ENCODE results near the gene NFU1.
A peak's percentile ranks its signal among the peaks of the same experiment; 100 is the strongest.

Gene NFU1

GRCh38 chr2:69416147-69416546 lies 21.1 kb downstream of the NFU1 start:
- no peaks in the 10 kb centered on the region for H3K27me3 ChIP-seq (ENCODE audit: control insufficient read depth, insufficient read depth, low read length)
- peaks cover 5% of the 10 kb centered on the region for H3K36me3 ChIP-seq (ENCODE audit: control insufficient read depth, insufficient read depth, low read length)
- no peaks in the 10 kb centered on the region for H3K9me3 ChIP-seq (ENCODE audit: control insufficient read depth, insufficient read depth, low read length)
- H3K4me3 ChIP-seq (ENCODE audit: low read depth, low read length), result no peak overlapping the region
- no peak overlapping the region for H3K9ac ChIP-seq (ENCODE audit: low read depth, low read length)
- H3K4me1 ChIP-seq (ENCODE audit: control insufficient read depth, insufficient read depth, low read length), result no peaks in the 10 kb centered on the region

DNA sequence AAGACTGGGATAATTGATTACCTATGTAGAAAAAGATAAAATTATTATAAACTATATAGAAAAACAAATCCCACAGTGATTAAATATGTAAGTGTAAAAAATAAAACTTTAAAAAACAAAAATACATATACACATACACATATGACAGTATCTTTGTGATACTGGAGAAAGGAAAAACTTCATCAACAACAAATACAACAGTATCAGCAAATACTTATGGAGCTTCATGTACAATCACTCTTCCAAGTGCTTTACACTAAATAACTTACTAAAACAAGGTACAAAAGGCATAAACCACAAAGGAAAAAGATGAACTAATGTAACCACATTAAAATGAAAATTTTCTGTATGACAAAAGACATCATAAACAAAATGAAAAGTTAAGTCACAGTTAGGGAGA lies 26.1 kb downstream of the NFU1 start:
- Histone ChIP-seq H3K9ac (ENCODE audit: low read depth, low read length) (no peak overlapping the region), H3K4me3 (ENCODE audit: low read depth, low read length) (no peak overlapping the region), H3K36me3 (ENCODE audit: control insufficient read depth, insufficient read depth, low read length) (peaks cover 2% of the 10 kb centered on the region), H3K27me3 (ENCODE audit: control insufficient read depth, insufficient read depth, low read length) (no peaks in the 10 kb centered on the region), H3K9me3 (ENCODE audit: control insufficient read depth, insufficient read depth, low read length) (no peaks in the 10 kb centered on the region), H3K4me1 (ENCODE audit: control insufficient read depth, insufficient read depth, low read length) (no peaks in the 10 kb centered on the region)

GRCh38 chr2:69405306-69405705 lies 31.9 kb downstream of the NFU1 start:
- Histone ChIP-seq H3K4me1 (ENCODE audit: control insufficient read depth, insufficient read depth, low read length) (no peaks in the 10 kb centered on the region), H3K4me3 (ENCODE audit: low read depth, low read length) (no peak overlapping the region), H3K9me3 (ENCODE audit: control insufficient read depth, insufficient read depth, low read length) (no peaks in the 10 kb centered on the region)

DNA sequence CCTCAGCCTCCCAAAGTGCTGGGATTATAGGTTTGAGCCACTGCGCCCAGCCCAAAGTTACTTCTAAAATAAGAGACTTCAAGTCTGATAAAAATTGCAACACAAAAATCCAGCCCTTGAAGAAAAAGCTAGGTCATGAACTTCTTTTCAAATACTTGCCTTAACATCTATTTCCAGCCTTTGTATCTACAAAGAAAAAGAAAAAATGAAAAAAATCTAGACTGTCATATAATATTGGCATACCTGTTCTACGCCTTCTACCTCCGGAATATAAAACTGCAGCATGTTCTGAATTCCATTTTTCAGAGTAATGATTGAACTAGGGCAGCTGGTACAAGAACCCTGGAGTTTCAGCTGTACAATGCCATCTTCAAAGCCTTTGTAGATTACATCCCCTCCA lies 37.1 kb downstream of the NFU1 start:
- peaks cover 4% of the 10 kb centered on the region for H3K36me3 ChIP-seq (ENCODE audit: control insufficient read depth, insufficient read depth, low read length)

More at GRCh38 chr2:69405306-69405705, 31.9 kb downstream of the NFU1 start:
- Histone ChIP-seq H3K36me3 (ENCODE audit: control insufficient read depth, insufficient read depth, low read length) (peaks cover 4% of the 10 kb centered on the region), H3K27me3 (ENCODE audit: control insufficient read depth, insufficient read depth, low read length) (no peaks in the 10 kb centered on the region), H3K9ac (ENCODE audit: low read depth, low read length) (no peak overlapping the region)

GRCh38 chr2:69397234-69397633 lies 40.0 kb downstream of the NFU1 start:
- H3K4me1 ChIP-seq (ENCODE audit: control insufficient read depth, insufficient read depth, low read length), result no peaks in the 10 kb centered on the region
- no peak overlapping the region for H3K9ac ChIP-seq (ENCODE audit: low read depth, low read length)
- no peaks in the 10 kb centered on the region for H3K9me3 ChIP-seq (ENCODE audit: control insufficient read depth, insufficient read depth, low read length)
- no peak overlapping the region for H3K4me3 ChIP-seq (ENCODE audit: low read depth, low read length)
- H3K27me3 ChIP-seq (ENCODE audit: control insufficient read depth, insufficient read depth, low read length), result no peaks in the 10 kb centered on the region
- H3K36me3 ChIP-seq (ENCODE audit: control insufficient read depth, insufficient read depth, low read length), result no peaks in the 10 kb centered on the region

More for the DNA sequence above, 37.1 kb downstream of the NFU1 start:
- H3K4me3 ChIP-seq (ENCODE audit: low read depth, low read length), result no peak overlapping the region
- H3K27me3 ChIP-seq (ENCODE audit: control insufficient read depth, insufficient read depth, low read length), result no peaks in the 10 kb centered on the region
- H3K9ac ChIP-seq (ENCODE audit: low read depth, low read length), result no peak overlapping the region
- no peaks in the 10 kb centered on the region for H3K4me1 ChIP-seq (ENCODE audit: control insufficient read depth, insufficient read depth, low read length)
- no peaks in the 10 kb centered on the region for H3K9me3 ChIP-seq (ENCODE audit: control insufficient read depth, insufficient read depth, low read length)

- Histone ChIP-seq H3K9me3 (ENCODE audit: control insufficient read depth, insufficient read depth, low read length) (no peaks in the 10 kb centered on the region), H3K4me3 (ENCODE audit: low read depth, low read length) (no peak overlapping the region), H3K9ac (ENCODE audit: low read depth, low read length) (no peak overlapping the region), H3K4me1 (ENCODE audit: control insufficient read depth, insufficient read depth, low read length) (no peaks in the 10 kb centered on the region), H3K27me3 (ENCODE audit: control insufficient read depth, insufficient read depth, low read length) (no peaks in the 10 kb centered on the region), H3K36me3 (ENCODE audit: control insufficient read depth, insufficient read depth, low read length) (no peaks in the 10 kb centered on the region)
Observed at GRCh38 chr2:69395866-69396265, 41.4 kb downstream of the NFU1 start.

DNA sequence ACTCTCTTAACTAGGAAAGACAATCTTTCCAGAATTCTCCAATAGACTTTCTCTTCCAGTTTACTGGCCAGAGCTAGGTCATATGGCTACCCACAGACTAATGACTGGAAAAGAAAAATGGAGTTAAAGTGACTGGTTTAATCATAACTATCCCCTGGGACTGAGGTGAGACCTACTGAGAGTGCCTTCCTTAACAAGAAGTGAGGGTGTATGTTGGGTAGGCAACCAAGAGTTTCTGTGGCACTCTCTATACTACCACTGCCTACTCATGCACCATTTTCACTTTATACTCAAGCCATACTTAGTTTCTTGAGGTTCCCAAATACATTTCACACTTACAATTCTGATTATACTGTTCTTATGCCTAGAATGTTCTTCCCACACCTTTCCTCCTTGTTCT lies 43.3 kb downstream of the NFU1 start:
- no peaks in the 10 kb centered on the region for H3K27me3 ChIP-seq (ENCODE audit: control insufficient read depth, insufficient read depth, low read length)
- H3K9me3 ChIP-seq (ENCODE audit: control insufficient read depth, insufficient read depth, low read length), result no peaks in the 10 kb centered on the region
- no peak overlapping the region for H3K4me3 ChIP-seq (ENCODE audit: low read depth, low read length)
- no peak overlapping the region for H3K9ac ChIP-seq (ENCODE audit: low read depth, low read length)
- no peaks in the 10 kb centered on the region for H3K4me1 ChIP-seq (ENCODE audit: control insufficient read depth, insufficient read depth, low read length)
- H3K36me3 ChIP-seq (ENCODE audit: control insufficient read depth, insufficient read depth, low read length), result no peaks in the 10 kb centered on the region

GRCh38 chr2:69390471-69390870 lies 46.8 kb downstream of the NFU1 start:
- H3K4me1 ChIP-seq (ENCODE audit: control insufficient read depth, insufficient read depth, low read length), result peaks cover 10% of the 10 kb centered on the region
- no peak overlapping the region for H3K4me3 ChIP-seq (ENCODE audit: low read depth, low read length)
- no peaks in the 10 kb centered on the region for H3K9me3 ChIP-seq (ENCODE audit: control insufficient read depth, insufficient read depth, low read length)
- no peaks in the 10 kb centered on the region for H3K36me3 ChIP-seq (ENCODE audit: control insufficient read depth, insufficient read depth, low read length)
- no peaks in the 10 kb centered on the region for H3K27me3 ChIP-seq (ENCODE audit: control insufficient read depth, insufficient read depth, low read length)
- H3K9ac ChIP-seq (ENCODE audit: low read depth, low read length), result no peak overlapping the region

GRCh38 chr2:69390001-69390400 lies 47.2 kb downstream of the NFU1 start:
- no peak overlapping the region for H3K9ac ChIP-seq (ENCODE audit: low read depth, low read length)
- no peaks in the 10 kb centered on the region for H3K9me3 ChIP-seq (ENCODE audit: control insufficient read depth, insufficient read depth, low read length)
- no peaks in the 10 kb centered on the region for H3K36me3 ChIP-seq (ENCODE audit: control insufficient read depth, insufficient read depth, low read length)
- peaks cover 10% of the 10 kb centered on the region for H3K4me1 ChIP-seq (ENCODE audit: control insufficient read depth, insufficient read depth, low read length)
- H3K4me3 ChIP-seq (ENCODE audit: low read depth, low read length), result no peak overlapping the region
- H3K27me3 ChIP-seq (ENCODE audit: control insufficient read depth, insufficient read depth, low read length), result no peaks in the 10 kb centered on the region

GRCh38 chr2:69389271-69389670 lies 48.0 kb downstream of the NFU1 start:
- no peaks in the 10 kb centered on the region for H3K27me3 ChIP-seq (ENCODE audit: control insufficient read depth, insufficient read depth, low read length)
- no peak overlapping the region for H3K4me3 ChIP-seq (ENCODE audit: low read depth, low read length)
- H3K4me1 ChIP-seq (ENCODE audit: control insufficient read depth, insufficient read depth, low read length), result peaks cover 10% of the 10 kb centered on the region
- H3K36me3 ChIP-seq (ENCODE audit: control insufficient read depth, insufficient read depth, low read length), result no peaks in the 10 kb centered on the region
- H3K9ac ChIP-seq (ENCODE audit: low read depth, low read length), result no peak overlapping the region
- H3K9me3 ChIP-seq (ENCODE audit: control insufficient read depth, insufficient read depth, low read length), result no peaks in the 10 kb centered on the region

DNA sequence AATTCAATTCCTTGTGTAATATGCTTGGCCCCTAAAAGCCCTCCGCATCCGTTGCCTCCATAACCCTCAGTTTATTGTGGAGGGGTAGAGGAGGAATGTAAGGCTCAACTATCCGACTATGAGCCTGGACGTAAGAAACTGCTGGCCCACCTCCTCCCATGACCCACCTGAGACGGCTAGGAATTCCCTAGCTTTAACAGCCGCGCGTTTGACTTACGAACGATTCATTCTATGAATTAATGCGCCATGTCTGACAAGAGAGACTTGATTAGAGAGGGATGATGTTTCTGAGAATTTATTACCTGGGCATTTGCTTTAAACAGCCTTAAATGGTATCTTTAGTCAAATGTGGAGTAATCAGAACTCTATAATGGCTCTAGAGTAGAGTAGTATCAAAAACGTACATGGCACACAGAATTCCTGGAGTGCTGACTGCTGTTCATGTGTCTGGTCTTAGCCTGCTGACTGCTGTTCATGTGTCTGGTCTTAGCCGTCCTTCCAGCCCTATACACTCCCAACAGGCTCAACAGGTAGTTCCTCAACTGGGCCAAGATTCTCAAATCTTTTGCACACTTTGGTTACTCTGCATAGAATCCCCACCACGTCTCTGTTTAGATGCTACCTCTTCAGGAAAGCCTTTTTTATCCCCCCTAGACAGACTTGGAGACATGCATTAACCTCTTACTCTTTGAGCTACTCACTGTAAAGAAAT lies 49.3 kb downstream of the NFU1 start:
- Histone ChIP-seq H3K4me1 (ENCODE audit: control insufficient read depth, insufficient read depth, low read length) (peaks cover 10% of the 10 kb centered on the region), H3K27me3 (ENCODE audit: control insufficient read depth, insufficient read depth, low read length) (no peaks in the 10 kb centered on the region), H3K9ac (ENCODE audit: low read depth, low read length) (peak overlapping the region; percentile 89), H3K9me3 (ENCODE audit: control insufficient read depth, insufficient read depth, low read length) (no peaks in the 10 kb centered on the region), H3K36me3 (ENCODE audit: control insufficient read depth, insufficient read depth, low read length) (no peaks in the 10 kb centered on the region), H3K4me3 (ENCODE audit: low read depth, low read length) (peak overlapping the region; percentile 76)

GRCh38 chr2:69386789-69387734 lies 50.2 kb downstream of the NFU1 start, which contains the start of gene GFPT1:
Gene GFPT1 (minus strand): TSS chr2:69387227. CDS start chr2:69387071, 156 bp downstream.
- Histone ChIP-seq H3K27me3 (ENCODE audit: control insufficient read depth, insufficient read depth, low read length) (no peaks in the 10 kb centered on the region), H3K36me3 (ENCODE audit: control insufficient read depth, insufficient read depth, low read length) (no peaks in the 10 kb centered on the region), H3K9ac (ENCODE audit: low read depth, low read length) (peak within 1 kb of the TSS; percentile 89), H3K4me1 (ENCODE audit: control insufficient read depth, insufficient read depth, low read length) (peaks cover 10% of the 10 kb centered on the region), H3K9me3 (ENCODE audit: control insufficient read depth, insufficient read depth, low read length) (no peaks in the 10 kb centered on the region), H3K4me3 (ENCODE audit: low read depth, low read length) (peak within 1 kb of the TSS; percentile 76)
